Left colon (tissue), 2 donors: ENCODE results near the gene NKX2-4. TPM values are rescaled to one million over a fixed set of nuclear protein-coding genes. Genes with fewer than 3 reads are reported as not detected.
"Not testable (repeated sequence)": the region's sequence is repeated elsewhere in the genome, so short reads cannot be mapped to it uniquely, and the experiment has no call there.

Experiments
- ATAC-seq: fragments of 200-7000 bp; cut with Tn5 transposase; one replicate; pipeline ENCODE4 v1.9.1; 2020; ENCODE audit warnings: mild to moderate bottlenecking, moderate library complexity
- DNase-seq, 2 donors: peaks; one replicate each; pipeline ENCODE4 v3.0.0-alpha.2; 2020
- intact Hi-C, 2 donors: fragments of 100-400 bp; cut with DNase I in 1 of 2; cut with micrococcal nuclease in 1 of 2; formaldehyde crosslinking; loops; one replicate each; pipeline versions ENCODE4 v1.11.2 to v1.14.0; 2022; cut with DNase I, micrococcal nuclease
- long read RNA-seq: library from polyadenylated mRNA; unstranded; transcript quantifications from one replicate; pipeline ENCODE4 v2.0.0, GENCODE V29; 2021
- total RNA-seq, 2 donors: library from RNA; stranded (reverse); fragmentation: NEBNext Ultra II Directional; extraction: Animal tissue kit (Norgen Biotek cat#: 25700); gene quantifications; one replicate each; pipeline ENCODE4 v1.2.1, GENCODE V29; 2021
- donor health status: DM: no; HTN: no; CAD: no.
- donor health status: DM: yes; HTN: yes; CAD: no.

The NKX2-4 gene
- total RNA-seq, result not detected
- long read RNA-seq, result 0 reads

DNA sequence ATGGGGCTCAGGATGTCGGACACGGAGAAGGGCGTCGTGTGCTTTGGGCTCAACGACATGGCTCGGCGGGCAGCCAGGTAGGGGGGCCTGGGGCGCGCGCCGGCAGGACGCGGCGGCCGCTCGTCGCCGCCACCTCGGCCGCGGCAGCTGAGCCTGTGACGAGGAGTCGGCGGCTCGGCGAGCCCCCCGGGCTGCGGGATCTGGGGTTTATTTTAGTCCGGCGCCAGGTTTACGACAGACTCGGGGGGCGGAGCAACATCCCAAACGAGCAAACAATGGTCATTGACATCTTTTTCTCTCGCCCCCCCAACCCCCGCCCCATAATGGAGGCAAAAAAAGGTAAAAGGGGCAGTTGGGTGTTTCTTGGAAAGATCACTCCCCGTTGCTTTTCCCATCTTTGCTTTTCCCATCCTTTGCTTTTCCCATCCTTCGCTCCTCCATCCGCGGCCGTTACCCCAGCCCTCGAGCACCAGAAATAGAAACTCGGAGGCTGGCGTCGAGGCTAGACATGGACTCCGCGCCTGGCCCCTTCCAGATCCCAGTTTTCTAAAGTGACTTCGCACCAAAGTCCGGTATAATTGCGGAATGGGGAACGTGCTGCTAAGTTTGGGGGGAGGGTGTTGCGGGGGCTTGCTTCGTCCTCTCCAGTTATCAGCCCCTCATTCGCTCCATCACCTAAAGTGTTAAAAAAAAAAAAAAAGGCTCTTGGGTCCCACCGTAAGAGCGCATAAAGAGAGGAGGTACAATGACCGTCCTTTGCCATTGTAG is at the start of gene NKX2-4:
TSS of gene NKX2-4 (minus strand) at position 186 of the 768 bp plus-strand sequence. CDS start at position 59, 127 bp downstream.
- intact Hi-C loops, result no loop called here
- DNase-seq (no peak), ATAC-seq (no peak)

DNA sequence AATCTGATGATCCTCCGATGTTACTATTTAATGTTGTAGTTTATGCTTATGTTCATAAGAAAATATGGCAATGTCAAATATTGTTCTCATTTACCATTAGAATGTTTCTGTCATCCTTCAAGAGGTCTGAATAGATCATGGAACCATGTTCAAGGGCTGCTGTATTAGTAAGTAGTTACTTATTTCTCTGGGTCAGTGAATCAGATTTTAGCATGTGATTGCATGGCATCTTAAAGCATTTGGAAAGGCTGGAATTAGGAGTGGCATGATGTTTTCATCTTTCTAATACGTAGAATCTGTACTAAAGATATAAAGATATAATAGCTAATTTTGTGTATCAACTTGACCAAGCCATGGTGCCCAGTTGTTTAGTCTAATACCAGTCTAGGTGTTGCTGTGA is 40.5 kb upstream of the NKX2-4 start:
- ATAC-seq (no peak), DNase-seq (no peak)

GRCh38 chr20:21437248-21437647 is 39.9 kb upstream of the NKX2-4 start:
- intact Hi-C loops, result no loop called here
- DNase-seq (no peak), ATAC-seq (no peak)

More for the DNA sequence above, 40.5 kb upstream of the NKX2-4 start:
- intact Hi-C loops, result no loop called here

DNA sequence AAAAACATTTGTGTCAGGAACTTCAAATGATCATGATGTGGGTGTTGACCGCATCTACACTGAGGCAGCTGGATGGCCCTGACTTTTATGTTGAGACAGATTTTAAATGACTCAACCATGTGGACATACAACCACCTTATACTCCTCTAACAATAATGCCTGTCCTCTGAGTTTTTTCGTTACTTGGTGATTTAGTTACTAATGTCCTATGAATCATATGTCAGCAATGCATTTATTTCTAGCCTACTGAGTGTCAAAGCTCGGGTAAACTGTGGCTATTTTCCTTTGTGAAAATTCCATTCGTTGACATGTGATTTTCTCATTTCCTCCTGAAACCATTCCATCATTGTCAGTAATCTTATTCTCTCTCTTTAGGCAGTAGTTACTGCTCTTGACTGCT is 38.9 kb upstream of the NKX2-4 start:
- ATAC-seq, result no peak
- intact Hi-C loops, result no loop called here
- no peak for DNase-seq

DNA sequence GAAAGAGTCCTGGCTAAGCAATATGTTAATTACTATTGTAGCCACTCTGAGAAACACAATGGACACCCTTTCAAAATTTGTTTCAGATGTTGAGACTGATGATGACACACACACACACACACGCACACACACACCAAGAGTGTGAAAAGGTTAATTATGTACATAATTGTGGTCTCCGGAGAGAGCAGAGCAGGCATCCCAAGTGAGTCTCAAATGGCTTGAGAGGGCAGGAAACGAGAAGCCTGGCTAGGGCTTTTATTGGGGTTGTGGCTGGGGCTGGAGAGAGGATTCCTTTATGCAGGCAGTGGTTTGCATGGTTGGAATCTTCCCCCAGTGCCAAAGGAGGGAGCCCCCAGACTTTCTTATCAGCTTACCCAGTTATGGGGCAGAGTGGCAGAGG is 38.2 kb upstream of the NKX2-4 start:
- no peak for ATAC-seq
- no peak for DNase-seq
- intact Hi-C loops, result no loop called here

DNA sequence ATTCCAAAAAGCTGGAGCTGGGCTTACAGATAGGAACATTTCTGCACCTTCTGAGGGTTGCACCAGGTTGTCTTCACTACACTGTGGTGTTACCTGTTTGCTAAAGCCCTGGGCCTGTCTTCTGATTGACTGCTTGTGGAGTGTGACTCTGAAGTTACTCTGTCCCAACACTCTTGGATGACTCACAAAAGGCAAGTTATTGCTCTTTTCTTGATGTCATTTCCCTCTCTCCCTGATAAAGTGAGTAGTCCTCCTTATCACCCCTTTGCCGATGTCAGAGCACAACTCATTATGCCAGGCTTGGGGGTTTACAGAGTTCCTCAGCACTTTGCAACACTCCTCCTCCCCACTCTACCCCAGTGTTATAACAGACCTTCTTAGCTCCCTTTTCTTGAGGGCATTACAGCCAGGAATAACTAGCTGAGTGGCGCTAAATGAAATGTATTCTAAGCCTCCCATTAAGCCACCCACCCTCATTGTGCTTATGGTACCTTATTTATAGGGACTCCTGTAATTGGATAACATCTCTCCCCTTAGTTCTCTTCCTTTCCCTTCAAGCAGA is 36.1 kb upstream of the NKX2-4 start:
- intact Hi-C loops, result no loop called here
- ATAC-seq (no peak), DNase-seq (no peak)

- no peak for DNase-seq
- intact Hi-C loops, result no loop called here
- no peak for ATAC-seq
These were observed 35.6 kb upstream of the NKX2-4 start for GRCh38 chr20:21432911-21433310.

GRCh38 chr20:21430020-21430419 is 32.7 kb upstream of the NKX2-4 start:
- ATAC-seq, result no peak
- DNase-seq, result no peak
- intact Hi-C loops, result no loop called here

- DNase-seq, result no peak
- intact Hi-C loops, result no loop called here
- no peak for ATAC-seq
These were observed 27.5 kb upstream of the NKX2-4 start for GRCh38 chr20:21424846-21425245.

- intact Hi-C loops, ATAC-seq, DNase-seq: not testable (repeated sequence)
These were observed 26.4 kb upstream of the NKX2-4 start for GRCh38 chr20:21423712-21424111.

DNA sequence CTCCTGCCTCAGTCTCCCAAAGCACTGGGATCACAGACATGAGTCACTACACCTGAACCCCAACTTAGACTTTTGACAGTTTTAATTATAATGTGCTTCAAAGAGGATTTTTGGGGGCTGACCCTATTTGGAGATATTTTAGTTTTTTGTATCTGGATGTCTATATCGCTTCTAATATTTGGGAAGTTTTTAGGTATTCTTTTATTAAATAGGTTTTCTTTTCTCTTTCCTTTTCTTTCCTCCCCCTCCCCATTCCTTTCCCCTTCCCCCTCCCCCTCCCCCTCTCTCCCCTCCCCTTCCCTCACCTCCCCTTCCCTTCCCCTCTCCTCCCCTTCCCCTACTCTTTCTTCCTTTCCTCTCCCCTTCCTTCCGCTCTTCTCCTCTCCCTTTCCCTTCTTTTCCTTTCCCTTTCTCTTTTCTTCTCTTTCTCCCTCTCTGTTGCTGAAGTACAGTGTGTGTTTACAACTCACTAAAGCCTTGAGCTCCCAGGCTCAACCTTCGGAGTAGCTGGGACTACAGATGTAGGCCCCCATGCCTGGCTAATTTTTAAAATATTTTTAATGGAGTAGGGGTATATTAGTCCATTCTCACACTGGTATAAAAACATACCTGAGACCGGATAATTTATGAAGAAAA is 24.4 kb upstream of the NKX2-4 start:
- no peak for DNase-seq
- ATAC-seq, result no peak
- intact Hi-C loops, result no loop called here

DNA sequence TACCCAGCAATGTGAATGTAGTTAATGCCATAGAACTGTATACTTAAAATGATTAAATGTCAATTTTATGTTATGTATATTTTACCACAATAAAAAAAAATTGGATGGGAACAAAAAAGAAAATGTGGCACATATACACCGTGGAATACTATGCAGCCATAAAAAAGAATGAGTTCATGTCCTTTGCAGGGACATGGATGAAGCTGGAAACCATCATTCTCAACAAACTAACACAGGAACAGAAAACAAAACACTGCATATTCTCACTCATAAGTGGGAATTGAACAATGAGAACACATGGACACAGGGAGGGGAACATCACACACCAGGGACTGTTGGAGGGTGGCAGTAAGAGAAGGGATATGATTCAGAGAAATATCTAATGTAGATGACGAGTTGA is 21.8 kb upstream of the NKX2-4 start:
- ATAC-seq, DNase-seq, intact Hi-C loops: not testable (repeated sequence)

DNA sequence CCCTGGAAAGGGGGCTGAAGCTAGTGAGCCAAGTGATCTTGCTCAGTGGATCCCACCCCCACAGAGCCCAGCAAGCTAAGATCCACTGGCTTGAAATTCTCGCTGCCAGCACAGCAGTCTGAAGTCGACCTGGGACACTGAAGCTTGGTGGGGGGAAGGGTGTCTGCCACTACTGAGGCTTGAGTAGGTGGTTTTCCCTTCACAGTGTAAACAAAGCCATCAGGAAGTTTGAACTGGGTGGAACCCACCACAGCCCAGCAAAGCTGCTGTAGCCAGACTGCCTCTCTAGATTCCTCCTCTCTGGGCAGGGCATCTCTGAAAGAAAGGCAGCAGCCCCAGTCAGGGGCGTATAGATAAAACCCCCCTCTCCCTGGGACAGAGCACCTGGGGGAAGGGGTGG is 16.7 kb upstream of the NKX2-4 start:
- ATAC-seq, DNase-seq, intact Hi-C loops: not testable (repeated sequence)

GRCh38 chr20:21411725-21412124 is 14.4 kb upstream of the NKX2-4 start:
- DNase-seq (no peak), ATAC-seq (no peak)
- intact Hi-C loops, result no loop called here

DNA sequence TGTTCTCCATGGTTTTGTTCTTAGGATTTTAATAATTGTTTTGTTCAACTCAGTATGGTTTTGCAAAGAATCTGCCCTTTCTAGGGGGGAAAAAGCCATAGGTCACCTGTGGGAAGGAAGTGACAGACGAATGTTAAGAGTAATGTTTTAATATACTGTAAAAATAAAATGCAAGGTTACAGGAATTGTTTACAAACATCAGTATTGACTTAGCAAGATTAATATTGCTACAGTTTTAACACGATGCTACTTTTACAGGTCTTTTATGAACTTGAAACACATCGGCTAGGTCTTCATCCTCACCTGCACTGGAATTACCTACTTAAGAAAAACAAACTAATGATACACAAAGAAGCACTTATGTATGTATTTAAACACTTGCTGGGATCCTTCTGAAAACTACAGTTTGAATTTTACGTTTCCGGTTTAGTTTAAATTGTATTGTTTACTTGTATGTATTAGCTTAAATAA is 1.7 kb upstream of the NKX2-4 start:
- no peak for ATAC-seq
- no peak for DNase-seq
- intact Hi-C loops, result no loop called here

GRCh38 chr20:21398109-21399004 is 1.0 kb upstream of the NKX2-4 start:
- ATAC-seq (no peak), DNase-seq (no peak)
- intact Hi-C loops, result no loop called here

- ATAC-seq, result no peak
- peak in 1 of 2 donors; percentile 9 for DNase-seq
- intact Hi-C loops, result no loop called here
These were observed 556 bp downstream of the NKX2-4 start for GRCh38 chr20:21396599-21397340.
